ENCODE measurements around the gene CTSZ.
"Not testable (repeated sequence)": the region's sequence is repeated elsewhere in the genome, so short reads cannot be mapped to it uniquely, and the experiment has no call there.

The CTSZ gene

GRCh38 chr20:58947797-58948388, 59.2 kb downstream of the CTSZ start:
- not testable (repeated sequence) for DNase-seq (ENCODE audit: low spot score); FAIRE-seq

DNA sequence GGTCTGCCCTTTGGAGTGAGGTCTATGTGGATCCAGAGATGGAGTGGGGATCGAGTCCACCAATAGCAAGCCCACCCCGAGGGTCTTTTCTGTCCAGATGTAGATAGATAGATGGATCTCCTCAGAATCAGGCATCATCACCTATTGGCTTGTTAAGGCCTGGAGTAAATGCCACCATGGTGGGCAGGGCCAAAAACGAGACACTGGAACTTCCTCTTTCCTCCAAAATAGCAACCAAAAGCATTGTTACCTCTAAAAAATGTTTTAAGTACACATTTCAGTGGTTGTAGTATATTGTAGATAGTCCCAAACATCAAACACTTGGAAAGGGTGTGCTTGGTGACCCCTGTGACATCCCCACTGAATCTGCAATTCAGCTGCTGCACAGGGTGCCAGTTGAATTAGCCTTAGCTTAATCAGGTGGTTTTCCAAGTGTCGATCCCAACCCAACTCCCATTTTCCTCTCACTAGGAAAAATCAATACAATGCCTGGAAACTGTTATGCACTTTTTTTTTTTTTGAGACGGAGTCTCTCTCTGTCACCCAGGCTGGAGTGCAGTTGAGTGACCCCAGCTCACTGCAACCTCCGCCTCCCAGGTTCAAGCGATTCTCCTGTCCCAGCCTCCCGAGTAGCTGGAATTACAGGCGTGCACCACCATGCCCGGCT, 61.0 kb downstream of the CTSZ start:
- FAIRE-seq (no peak), DNase-seq (ENCODE audit: low spot score) (no peak)
